Common myeloid progenitor, CD34-positive (primary cell): Measurements from ENCODE around the gene DAAM2.

Experiments used
- CTCF ChIA-PET: fragments of 350-600 bp; sonication (Branson Sonifier 250); formaldehyde crosslinking; loops from one replicate; lab custom pipeline; 2021; ENCODE audit warnings: antibody characterized with exemption; lab: Charles Lee
- POLR2A ChIA-PET: fragments of 350-600 bp; sonication (Branson Sonifier 250); formaldehyde crosslinking; loops from one replicate; lab custom pipeline; 2021; ENCODE audit warnings: antibody characterized with exemption; lab: Charles Lee
- DNase-seq, 3 donors: peaks; one replicate each; pipeline versions ENCODE4 v3.0.0 to v3.0.0-alpha.2; 2013
- H3K27ac ChIP-seq, 2 experiments: 1 replicate in 1 of 2; 2 replicates in 1 of 2; pipeline ENCODE4 v1.7.0; 2013; ENCODE audit warnings: inconsistent platforms in 2 of 2, low read length in 2 of 2, mild to moderate bottlenecking in 2 of 2, low read depth in 1 of 2, moderate library complexity in 1 of 2; ENCODE audit not compliant: severe bottlenecking in 2 of 2, insufficient read depth in 1 of 2, poor library complexity in 1 of 2
- H3K27me3 ChIP-seq, 5 experiments: replicated peaks in 2 of 5; 1 replicate in 3 of 5; 2 replicates in 2 of 5; pipeline versions ENCODE4 v1.6.1 to v1.7.0; 2013; ENCODE audit warnings: low read length in 4 of 5, mild to moderate bottlenecking in 2 of 5, moderate library complexity in 2 of 5, inconsistent platforms in 1 of 5; ENCODE audit not compliant: insufficient read depth in 5 of 5, control insufficient read depth in 4 of 5
- H3K36me3 ChIP-seq, 4 experiments: 1 replicate in 2 of 4; 2 replicates in 2 of 4; pipeline versions ENCODE4 v1.6.1 to v1.7.0; 2013; ENCODE audit warnings: low read length in 3 of 4, control low read depth in 1 of 4, mild to moderate bottlenecking in 1 of 4; ENCODE audit not compliant: control insufficient read depth in 4 of 4, insufficient read depth in 4 of 4
- H3K4me1 ChIP-seq, 4 experiments: 1 replicate in 3 of 4; 2 replicates in 1 of 4; pipeline versions ENCODE4 v1.6.1 to v1.7.1; 2013; ENCODE audit warnings: low read length in 3 of 4, mild to moderate bottlenecking in 3 of 4, control low read depth in 1 of 4, inconsistent platforms in 1 of 4, moderate library complexity in 1 of 4; ENCODE audit not compliant: control insufficient read depth in 4 of 4, insufficient read depth in 4 of 4; ENCODE audit errors: control extremely low read depth in 1 of 4
- H3K4me3 ChIP-seq, 7 experiments: 1 replicate in 4 of 7; 2 replicates in 3 of 7; pipeline versions ENCODE4 v1.5.1 to v1.7.0; 2013; ENCODE audit warnings: mild to moderate bottlenecking in 7 of 7, low read length in 6 of 7, moderate library complexity in 6 of 7, inconsistent platforms in 2 of 7, low read depth in 2 of 7, control low read depth in 1 of 7; ENCODE audit not compliant: insufficient read depth in 4 of 7, control insufficient read depth in 1 of 7; ENCODE audit errors: extremely low read depth in 1 of 7
- H3K9me3 ChIP-seq, 5 experiments: 1 replicate in 4 of 5; 2 replicates in 1 of 5; pipeline versions ENCODE4 v1.6.1 to v1.7.1; 2013; ENCODE audit warnings: low read length in 4 of 5, mild to moderate bottlenecking in 2 of 5, inconsistent platforms in 1 of 5, low read depth in 1 of 5, moderate library complexity in 1 of 5; ENCODE audit not compliant: control insufficient read depth in 4 of 5, insufficient read depth in 2 of 5; ENCODE audit errors: control extremely low read depth in 1 of 5
- WGBS: methylation state at CpG from one replicate; pipeline ENCODE4 v1.1.5; 2013; ENCODE audit not compliant: insufficient coverage; 5-methylcytosine and 5-hydroxymethylcytosine counted together

The DAAM2 gene

DNA sequence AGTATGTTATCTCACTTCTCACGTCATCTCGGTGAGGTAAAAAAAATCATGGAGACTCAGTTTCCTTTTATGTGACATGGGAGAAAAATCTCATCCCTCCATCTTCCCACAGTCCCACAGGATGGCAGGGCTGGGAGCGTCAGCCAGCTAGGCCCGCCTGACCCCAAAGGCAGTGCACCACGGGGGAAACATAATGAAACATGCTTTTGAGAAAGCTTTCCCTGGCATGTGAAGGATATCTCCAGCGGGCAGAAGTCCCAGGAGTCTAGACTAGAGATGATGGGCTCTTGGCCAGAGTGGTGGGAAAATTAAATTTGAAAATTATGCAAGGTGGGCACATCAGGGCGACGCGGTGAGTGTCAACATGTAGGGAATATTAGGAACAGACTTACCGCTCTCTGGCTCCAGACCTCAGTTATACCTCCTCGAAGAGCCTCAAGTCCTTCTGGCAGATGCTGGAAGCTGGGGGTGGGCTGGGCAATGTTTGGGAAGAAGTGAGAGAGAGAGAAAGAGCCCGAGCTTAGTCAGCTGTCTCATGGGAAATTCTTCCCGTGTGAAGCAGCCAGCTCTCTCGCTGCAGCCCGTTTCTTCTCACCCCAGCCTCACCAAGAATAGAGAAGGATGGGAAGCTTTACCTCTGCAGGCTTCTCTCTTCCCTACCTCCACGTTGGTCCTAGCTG lies 89.8 kb downstream of the DAAM2 start:
- H3K27ac ChIP-seq = no peak overlapping the region

GRCh38 chr6:39882531-39882899 lies 90.3 kb downstream of the DAAM2 start:
- POLR2A ChIA-PET = no interaction called here

More for the DNA sequence above, 89.8 kb downstream of the DAAM2 start:
- ChIA-PET POLR2A (no interaction called here), CTCF (no interaction called here)
- no peak for DNase-seq
- Histone ChIP-seq H3K27me3 (peaks cover 0 to 8% (median 5%) of the 10 kb centered on the region in 5 experiments), H3K36me3 (no peaks in the 10 kb centered on the region), H3K4me1 (no peaks in the 10 kb centered on the region), H3K4me3 (no peak overlapping the region), H3K9me3 (no peaks in the 10 kb centered on the region)
- WGBS = 79% methylated on average over 6 of the region's 16 CpGs

GRCh38 chr6:39884696-39885095 lies 92.5 kb downstream of the DAAM2 start:
- H3K36me3 ChIP-seq = no peaks in the 10 kb centered on the region
- peaks cover 0 to 30% (median 17%) of the 10 kb centered on the region in 5 experiments for H3K27me3 ChIP-seq
- 97% methylated on average over 4 of the region's 5 CpGs for WGBS
- no peak for DNase-seq
- H3K4me1 ChIP-seq = no peaks in the 10 kb centered on the region
- H3K4me3 ChIP-seq = no peak overlapping the region
- H3K9me3 ChIP-seq = no peaks in the 10 kb centered on the region
- ChIA-PET POLR2A (no interaction called here), CTCF (no interaction called here)
- no peak overlapping the region for H3K27ac ChIP-seq

More at GRCh38 chr6:39882531-39882899, 90.3 kb downstream of the DAAM2 start:
- Histone ChIP-seq H3K36me3 (no peaks in the 10 kb centered on the region), H3K4me3 (no peak overlapping the region), H3K9me3 (no peaks in the 10 kb centered on the region), H3K27ac (no peak overlapping the region), H3K4me1 (no peaks in the 10 kb centered on the region), H3K27me3 (peaks cover 0 to 13% (median 4%) of the 10 kb centered on the region in 5 experiments)
- CTCF ChIA-PET = no interaction called here
- DNase-seq = no peak
- 85% methylated on average over 5 of the region's 8 CpGs for WGBS

- H3K27ac ChIP-seq = no peak overlapping the region
- ChIA-PET POLR2A (no interaction called here), CTCF (no interaction called here)
- H3K4me3 ChIP-seq = no peak overlapping the region
- peaks cover 0 to 37% (median 17%) of the 10 kb centered on the region in 5 experiments for H3K27me3 ChIP-seq
- H3K36me3 ChIP-seq = no peaks in the 10 kb centered on the region
- DNase-seq = no peak
- 96% methylated on average over 5 of the region's 7 CpGs for WGBS
- no peaks in the 10 kb centered on the region for H3K4me1 ChIP-seq
- no peaks in the 10 kb centered on the region for H3K9me3 ChIP-seq
Observed at GRCh38 chr6:39885691-39886090, 93.5 kb downstream of the DAAM2 start.

GRCh38 chr6:39886871-39887270 lies 94.7 kb downstream of the DAAM2 start:
- ChIA-PET CTCF (no interaction called here), POLR2A (no interaction called here)
- H3K27me3 ChIP-seq = peaks cover 0 to 42% (median 20%) of the 10 kb centered on the region in 5 experiments
- H3K36me3 ChIP-seq = no peaks in the 10 kb centered on the region
- no peaks in the 10 kb centered on the region for H3K9me3 ChIP-seq
- H3K27ac ChIP-seq = no peak overlapping the region
- WGBS = 88% methylated on average over 1 of the region's 2 CpGs
- no peak overlapping the region for H3K4me3 ChIP-seq
- no peak for DNase-seq
- H3K4me1 ChIP-seq = no peaks in the 10 kb centered on the region

DNA sequence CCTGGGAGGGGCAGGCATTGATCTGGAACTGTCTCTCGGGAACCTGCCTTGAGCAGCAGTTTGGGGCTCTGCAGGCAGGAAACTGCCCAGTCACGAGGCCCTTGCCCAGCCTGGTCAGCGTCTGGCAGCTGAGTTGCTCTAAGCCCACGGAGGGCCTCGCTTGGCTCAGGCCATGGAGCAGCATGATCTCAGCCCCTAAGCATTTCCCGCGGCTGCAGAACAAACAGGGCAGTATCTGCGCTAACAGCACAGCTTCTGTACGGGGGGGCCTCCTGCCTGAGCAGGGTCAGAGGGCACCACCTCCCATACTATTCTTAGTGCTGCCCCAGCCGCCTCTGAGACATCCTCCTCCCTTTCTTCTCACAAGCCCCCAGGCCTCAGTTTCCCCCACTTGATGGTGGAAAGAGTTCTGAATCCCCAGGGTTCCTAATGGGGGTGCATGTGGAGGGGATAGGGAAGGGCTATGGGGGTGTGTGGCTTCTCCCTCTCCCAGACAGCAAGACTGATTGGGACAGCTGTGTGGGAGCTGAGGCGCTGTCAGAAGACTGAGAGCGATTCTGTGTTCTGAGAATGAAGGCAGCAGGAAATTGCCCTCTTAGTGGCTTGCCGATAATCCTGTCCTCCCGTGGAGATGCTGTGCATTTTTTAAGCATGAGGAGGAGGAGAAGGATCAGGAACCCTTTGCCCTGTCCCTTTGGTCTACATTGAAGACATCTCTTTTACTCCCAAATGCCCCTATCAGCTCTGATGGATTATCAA lies 95.7 kb downstream of the DAAM2 start:
- Histone ChIP-seq H3K27me3 (peaks cover 0 to 42% (median 20%) of the 10 kb centered on the region in 5 experiments), H3K36me3 (no peaks in the 10 kb centered on the region), H3K27ac (no peak overlapping the region), H3K4me3 (no peak overlapping the region), H3K9me3 (no peaks in the 10 kb centered on the region), H3K4me1 (no peaks in the 10 kb centered on the region)
- DNase-seq = no peak
- ChIA-PET CTCF (interaction anchor here (1.2 kb wide), 1 partner anchor 525 kb away, joined by 3 read pairs; no protein-coding TSS in a partner anchor), POLR2A (no interaction called here)
- 35% methylated on average over 11 of the region's 14 CpGs for WGBS

DNA sequence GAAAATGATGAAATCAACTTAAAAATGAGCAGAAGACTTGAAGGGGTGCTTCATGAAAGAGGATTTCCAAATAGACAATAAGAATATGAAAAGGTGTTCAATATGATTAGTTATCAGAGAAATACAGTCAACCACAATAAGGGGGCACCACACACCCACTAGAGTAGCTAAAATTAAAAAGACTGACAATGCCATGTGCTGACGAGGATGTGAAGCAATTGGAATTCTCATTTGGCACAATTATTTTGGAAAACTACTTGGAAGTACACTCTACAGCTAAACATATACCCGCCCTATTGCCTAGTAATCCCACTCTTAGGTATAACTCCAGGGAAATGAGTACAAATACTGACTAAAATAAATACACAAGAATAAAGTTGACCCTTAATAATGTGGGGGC lies 97.1 kb downstream of the DAAM2 start:
- DNase-seq = no peak
- H3K4me1 ChIP-seq = no peaks in the 10 kb centered on the region
- ChIA-PET CTCF (no interaction called here), POLR2A (no interaction called here)
- no peaks in the 10 kb centered on the region for H3K36me3 ChIP-seq
- H3K9me3 ChIP-seq = no peaks in the 10 kb centered on the region
- no CpG with 5 or more reads among the region's 2 CpGs for WGBS
- H3K4me3 ChIP-seq = no peak overlapping the region
- H3K27ac ChIP-seq = no peak overlapping the region
- H3K27me3 ChIP-seq = peaks cover 0 to 42% (median 20%) of the 10 kb centered on the region in 5 experiments
